Effector memory CD4-positive, alpha-beta T cell (primary cell): ENCODE data around the gene CCDC124.
"Not testable (repeated sequence)": the region's sequence is repeated elsewhere in the genome, so short reads cannot be mapped to it uniquely, and the experiment has no call there.

Experiments
- DNase-seq, 3 donors: peaks; one replicate each; pipeline ENCODE4 v3.0.0-alpha.2; 2020
- H3K27ac ChIP-seq: 2 replicates; pipeline ENCODE4 v1.7.0; 2013; ENCODE audit warnings: mild to moderate bottlenecking, low read length, moderate library complexity; ENCODE audit not compliant: insufficient read depth, poor library complexity, severe bottlenecking
- H3K27me3 ChIP-seq: replicated peaks from 2 replicates; pipeline ENCODE4 v1.7.0; 2013; ENCODE audit warnings: mild to moderate bottlenecking, low read length; ENCODE audit not compliant: insufficient read depth, control insufficient read depth, poor library complexity, severe bottlenecking
- H3K36me3 ChIP-seq: 2 replicates; pipeline ENCODE4 v1.7.0; 2013; ENCODE audit warnings: mild to moderate bottlenecking, low read length, moderate library complexity; ENCODE audit not compliant: control insufficient read depth, insufficient read depth
- H3K4me1 ChIP-seq: 2 replicates; pipeline ENCODE4 v1.7.0; 2013; ENCODE audit warnings: low read length, mild to moderate bottlenecking; ENCODE audit not compliant: control insufficient read depth, insufficient read depth, poor library complexity, severe bottlenecking
- H3K4me3 ChIP-seq: 2 replicates; pipeline ENCODE4 v1.7.0; 2013; ENCODE audit warnings: low read length, low read depth, mild to moderate bottlenecking; ENCODE audit not compliant: insufficient read depth, poor library complexity, severe bottlenecking
- H3K9me3 ChIP-seq: 2 replicates; pipeline ENCODE4 v1.7.0; 2013; ENCODE audit warnings: mild to moderate bottlenecking, low read length, moderate library complexity; ENCODE audit not compliant: control insufficient read depth

The CCDC124 gene

DNA sequence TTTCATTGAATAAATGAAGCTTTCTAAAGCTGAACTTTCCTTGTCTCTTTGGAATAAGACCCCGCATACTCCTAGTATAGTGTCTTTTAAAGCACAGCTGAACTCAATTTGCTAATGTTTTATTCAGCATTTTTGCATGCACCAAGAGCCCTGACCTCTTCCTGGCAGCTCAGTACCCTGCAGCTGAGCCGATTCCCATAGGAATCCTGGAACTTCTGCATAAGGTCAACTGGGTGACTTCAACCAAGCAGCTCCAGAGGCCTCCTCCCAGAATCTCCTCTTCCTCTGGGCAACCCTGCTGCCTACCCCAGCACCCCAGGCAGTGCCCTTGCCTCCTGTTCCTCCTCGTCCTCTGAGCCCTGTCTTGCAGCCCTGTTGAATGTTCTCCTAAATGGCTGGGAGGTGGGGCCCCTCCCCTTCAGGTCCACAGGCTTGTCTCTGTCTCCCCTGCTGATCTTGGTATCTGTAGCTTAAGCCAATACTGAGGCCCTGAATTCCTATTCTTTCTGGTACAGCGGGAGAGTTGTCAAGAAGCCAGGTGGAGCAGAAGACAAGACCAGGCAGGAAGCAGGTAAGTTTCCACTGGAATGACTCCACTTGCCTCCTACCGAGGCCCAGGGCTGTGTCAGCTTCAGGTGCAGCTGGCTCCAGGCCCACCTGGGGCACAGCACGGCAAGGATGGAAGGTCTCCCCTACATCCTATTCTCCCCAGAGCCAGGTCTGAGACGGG, 23.6 kb upstream of the CCDC124 start:
- Histone ChIP-seq H3K9me3 (no peaks in the 10 kb centered on the region), H3K4me3 (no peak overlapping the region), H3K4me1 (no peaks in the 10 kb centered on the region), H3K27ac (no peak overlapping the region), H3K27me3 (no peaks in the 10 kb centered on the region), H3K36me3 (no peaks in the 10 kb centered on the region)
- DNase-seq = no peak

GRCh38 chr19:17910791-17911360, 21.9 kb upstream of the CCDC124 start:
- H3K27ac ChIP-seq = no peak overlapping the region

DNA sequence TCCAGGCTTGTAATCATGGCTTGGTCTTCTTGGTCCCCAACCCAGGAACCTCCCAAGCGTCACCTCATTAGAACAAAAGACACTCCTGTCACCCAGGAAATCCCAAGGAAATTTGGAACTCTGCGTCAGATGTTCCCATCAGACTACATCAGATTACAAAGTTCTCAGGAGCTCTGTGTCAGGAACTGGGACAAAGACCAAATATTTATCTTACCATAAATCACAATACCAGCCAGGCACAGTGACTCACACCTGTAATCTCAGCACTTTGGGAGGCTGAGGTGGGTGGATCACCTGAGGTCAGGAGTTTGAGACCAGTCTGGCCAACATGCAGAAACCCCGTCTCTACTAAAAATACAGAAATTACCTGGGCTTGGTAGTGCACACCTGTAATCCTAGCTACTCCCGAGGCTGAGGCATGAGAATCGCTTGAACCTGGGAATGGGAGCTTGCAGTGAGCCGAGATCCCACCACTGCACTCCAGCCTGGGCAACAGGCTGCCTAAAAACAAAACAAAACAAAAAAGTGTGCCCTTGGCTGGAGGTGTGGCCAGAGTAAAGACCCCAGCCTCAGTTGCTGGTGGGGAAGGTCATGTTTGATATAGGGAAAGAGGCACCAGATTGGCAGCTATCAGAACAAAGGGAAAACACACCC, 16.7 kb upstream of the CCDC124 start:
- no peak overlapping the region for H3K27ac ChIP-seq
- no peak overlapping the region for H3K4me3 ChIP-seq
- H3K4me1 ChIP-seq = no peaks in the 10 kb centered on the region
- no peak for DNase-seq
- no peaks in the 10 kb centered on the region for H3K27me3 ChIP-seq
- H3K9me3 ChIP-seq = no peaks in the 10 kb centered on the region
- no peaks in the 10 kb centered on the region for H3K36me3 ChIP-seq

More at GRCh38 chr19:17910791-17911360, 21.9 kb upstream of the CCDC124 start:
- no peaks in the 10 kb centered on the region for H3K27me3 ChIP-seq
- H3K4me1 ChIP-seq = no peaks in the 10 kb centered on the region
- H3K9me3 ChIP-seq = no peaks in the 10 kb centered on the region
- no peak for DNase-seq
- H3K36me3 ChIP-seq = no peaks in the 10 kb centered on the region
- H3K4me3 ChIP-seq = no peak overlapping the region

DNA sequence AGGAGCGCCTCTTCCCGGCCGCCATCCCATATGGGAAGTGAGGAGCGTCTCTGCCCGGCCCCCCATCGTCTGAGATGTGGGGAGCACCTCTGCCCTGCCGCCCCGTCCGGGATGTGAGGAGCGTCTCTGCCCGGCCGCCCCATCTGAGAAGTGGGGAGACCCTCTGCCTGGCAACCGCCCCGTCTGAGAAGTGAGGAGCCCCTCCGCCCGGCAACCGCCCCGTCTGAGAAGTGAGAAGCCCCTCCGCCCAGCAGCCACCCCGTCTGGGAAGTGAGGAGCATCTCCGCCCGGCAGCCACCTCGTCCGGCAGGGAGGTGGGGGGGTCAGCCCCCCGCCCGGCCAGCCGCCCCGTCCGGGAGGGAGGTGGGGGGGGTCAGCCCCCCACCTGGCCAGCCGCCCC, 14.7 kb upstream of the CCDC124 start:
- not testable (repeated sequence) for H3K36me3 ChIP-seq, DNase-seq, H3K4me1 ChIP-seq, H3K4me3 ChIP-seq, H3K9me3 ChIP-seq, H3K27me3 ChIP-seq, H3K27ac ChIP-seq

DNA sequence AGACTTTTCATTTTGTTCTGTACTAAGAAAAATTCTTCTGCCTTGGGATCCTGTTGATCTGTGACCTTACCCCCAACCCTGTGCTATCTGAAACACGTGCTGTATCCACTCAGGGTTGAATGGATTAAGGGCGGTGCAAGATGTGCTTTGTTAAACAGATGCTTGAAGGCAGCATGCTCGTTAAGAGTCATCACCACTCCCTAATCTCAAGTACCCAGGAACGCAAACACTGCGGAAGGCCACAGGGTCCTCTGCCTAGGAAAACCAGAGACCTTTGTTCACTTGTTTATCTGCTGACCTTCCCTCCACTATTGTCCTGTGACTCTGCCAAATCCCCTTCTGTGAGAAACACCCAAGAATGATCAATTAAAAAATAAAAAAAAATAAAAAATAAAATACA, 13.7 kb upstream of the CCDC124 start:
- not testable (repeated sequence) for DNase-seq

DNA sequence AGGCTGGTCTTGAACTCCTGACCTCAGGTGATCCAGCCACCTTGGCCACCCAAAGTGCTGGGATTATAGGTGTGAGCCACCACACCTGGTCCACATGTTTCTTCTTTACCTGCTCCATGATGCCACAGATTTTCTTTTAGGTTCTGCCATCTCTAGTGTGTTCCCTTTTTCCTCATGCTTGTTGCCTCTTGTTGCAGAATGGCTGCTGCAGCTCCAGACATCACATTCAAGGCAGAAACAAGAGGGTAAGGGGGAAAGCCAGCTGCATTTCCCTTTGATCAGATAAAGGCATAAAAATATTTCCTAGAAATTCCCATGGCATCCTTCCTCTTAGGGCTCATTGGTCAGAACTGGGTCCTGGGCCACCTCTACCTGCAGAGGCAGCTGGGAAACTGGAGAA, 12.3 kb upstream of the CCDC124 start:
- Histone ChIP-seq H3K4me3 (no peak overlapping the region), H3K36me3 (no peaks in the 10 kb centered on the region), H3K27ac (no peak overlapping the region), H3K27me3 (no peaks in the 10 kb centered on the region), H3K4me1 (no peaks in the 10 kb centered on the region), H3K9me3 (no peaks in the 10 kb centered on the region)
- DNase-seq = no peak

More for the DNA sequence above, 13.7 kb upstream of the CCDC124 start:
- not testable (repeated sequence) for H3K4me3 ChIP-seq, H3K4me1 ChIP-seq, H3K36me3 ChIP-seq, H3K9me3 ChIP-seq, H3K27me3 ChIP-seq, H3K27ac ChIP-seq

GRCh38 chr19:17922138-17922537, 10.7 kb upstream of the CCDC124 start:
- Histone ChIP-seq H3K36me3 (no peaks in the 10 kb centered on the region), H3K4me1 (no peaks in the 10 kb centered on the region), H3K9me3 (no peaks in the 10 kb centered on the region), H3K27me3 (no peaks in the 10 kb centered on the region), H3K27ac (no peak overlapping the region), H3K4me3 (no peak overlapping the region)
- no peak for DNase-seq

GRCh38 chr19:17926044-17926443, 6.8 kb upstream of the CCDC124 start:
- no peaks in the 10 kb centered on the region for H3K36me3 ChIP-seq

DNA sequence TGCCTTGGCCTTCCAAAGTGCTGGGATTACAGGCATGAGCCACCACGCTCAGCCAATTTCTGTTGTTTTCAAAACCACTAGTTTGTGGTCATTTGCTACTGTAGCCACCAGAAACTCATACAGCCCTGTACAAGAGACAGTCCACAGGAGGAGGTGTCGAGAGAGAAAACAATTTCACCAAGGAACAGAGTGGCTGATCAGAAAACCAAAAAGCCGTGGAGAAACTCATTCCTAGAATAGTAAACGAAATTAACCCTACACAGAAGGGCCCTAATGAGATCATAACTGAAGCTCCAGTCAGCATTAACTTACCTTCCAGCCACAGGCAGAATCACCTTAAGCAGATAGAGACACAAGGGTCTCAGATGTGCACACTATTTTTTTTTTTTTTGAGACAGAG, 3.8 kb upstream of the CCDC124 start:
- Histone ChIP-seq H3K4me1 (peaks cover 16% of the 10 kb centered on the region), H3K36me3 (no peaks in the 10 kb centered on the region), H3K9me3 (no peaks in the 10 kb centered on the region), H3K27me3 (no peaks in the 10 kb centered on the region), H3K27ac (no peak overlapping the region), H3K4me3 (no peak overlapping the region)
- no peak for DNase-seq

More at GRCh38 chr19:17926044-17926443, 6.8 kb upstream of the CCDC124 start:
- H3K27ac ChIP-seq = no peak overlapping the region
- no peak overlapping the region for H3K4me3 ChIP-seq
- no peaks in the 10 kb centered on the region for H3K27me3 ChIP-seq
- DNase-seq = no peak
- no peaks in the 10 kb centered on the region for H3K4me1 ChIP-seq
- no peaks in the 10 kb centered on the region for H3K9me3 ChIP-seq

DNA sequence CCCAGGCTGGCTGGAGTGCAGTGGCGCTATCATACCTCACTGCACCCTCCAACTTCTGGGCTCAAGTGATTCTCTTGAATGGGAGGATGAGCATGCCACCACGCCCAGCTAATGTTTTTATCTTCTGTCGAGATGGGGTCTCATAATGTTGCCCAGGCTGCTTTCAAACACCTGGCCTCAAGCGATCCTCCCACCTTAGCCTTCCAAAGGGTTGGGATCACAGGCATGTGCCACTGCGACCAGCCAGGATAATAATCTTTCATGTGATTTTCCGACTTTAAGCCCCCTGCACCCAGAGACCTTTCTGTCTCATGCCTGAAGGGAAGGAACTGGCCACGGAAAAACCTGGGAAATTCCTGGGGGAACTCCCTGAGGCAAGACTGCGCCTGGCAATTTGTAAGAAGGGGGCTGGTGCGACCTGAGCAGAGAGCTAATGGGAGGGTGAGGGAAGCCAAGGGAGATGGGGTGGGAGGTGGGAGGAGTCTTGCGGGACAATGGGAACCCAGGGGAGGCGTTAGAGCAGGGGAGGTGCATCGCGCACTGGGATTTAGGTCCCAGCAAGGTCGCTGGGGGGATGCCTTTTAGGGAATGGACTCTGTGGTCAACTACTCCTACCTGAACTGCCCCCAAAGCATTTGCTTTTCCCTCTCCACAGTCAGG, 1.2 kb upstream of the CCDC124 start:
- peak overlapping the region; percentile 76 for H3K4me3 ChIP-seq
- no peak for DNase-seq
- H3K9me3 ChIP-seq = no peaks in the 10 kb centered on the region
- no peak overlapping the region for H3K27ac ChIP-seq
- H3K4me1 ChIP-seq = peaks cover 16% of the 10 kb centered on the region
- no peaks in the 10 kb centered on the region for H3K36me3 ChIP-seq
- H3K27me3 ChIP-seq = no peaks in the 10 kb centered on the region
